Measurements from ENCODE around the gene TMEM247.

DNA sequence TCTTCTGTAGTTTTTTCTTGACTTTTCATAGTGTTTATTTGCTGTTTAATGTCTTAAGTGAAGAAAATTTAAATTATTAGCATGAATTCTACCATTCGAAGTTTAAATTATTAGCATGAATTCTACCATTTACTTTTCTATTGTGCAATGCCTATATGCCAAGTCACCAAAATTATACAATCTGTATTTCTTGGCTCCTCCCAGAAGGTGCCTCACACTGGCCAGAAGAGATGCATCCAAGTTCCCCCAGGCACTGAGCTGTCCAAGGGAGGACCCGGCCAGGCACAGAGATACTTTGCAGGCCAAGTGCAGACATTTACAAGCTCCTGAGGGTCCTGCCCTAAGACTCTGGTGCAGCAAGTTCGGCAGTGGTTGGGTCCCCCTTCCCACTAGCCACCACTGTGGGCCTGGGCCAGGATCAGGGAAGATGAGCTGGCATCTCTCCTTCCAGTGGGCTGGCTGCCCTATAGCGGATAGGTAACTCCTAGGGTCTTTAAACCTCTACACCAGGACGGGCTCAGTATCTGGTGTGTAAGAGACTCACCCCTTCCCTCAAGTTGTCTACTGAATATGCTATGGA is 31.3 kb downstream of the TMEM247 start:
- TF ChIP-seq POLR2AphosphoS5 (IDR thresholded peaks at IDR 0.05; ENCODE audit: low read depth, low read length) (no peak), TAF1 (IDR thresholded peaks at IDR 0.05; ENCODE audit: borderline replicate concordance, insufficient read depth, low read length) (no peak)

All from PFSK-1 (cell line).